Peyer's patch (tissue), 4 donors: ENCODE data around the gene B4GALT1.

Source experiments
- POLR2A ChIP-seq, 2 donors: fragments of 450-650 bp; IDR thresholded peaks; one replicate each; pipeline ENCODE4 v1.5.1; 2017; ENCODE audit warnings: antibody characterized with exemption in 2 of 2, mild to moderate bottlenecking in 2 of 2, moderate library complexity in 2 of 2
- TF ChIP-seq, protein P1 (sequence below), 6 experiments: fragments of 450-650 bp in 4 of 6; fragments of 200-600 bp in 2 of 6; sonication (generic) in 1 of 6; IDR thresholded peaks; one replicate each; pipeline ENCODE4 v1.5.1; 2017 to 2019; ENCODE audit warnings: antibody characterized with exemption in 6 of 6, mild to moderate bottlenecking in 3 of 6, moderate library complexity in 1 of 6

DNA sequence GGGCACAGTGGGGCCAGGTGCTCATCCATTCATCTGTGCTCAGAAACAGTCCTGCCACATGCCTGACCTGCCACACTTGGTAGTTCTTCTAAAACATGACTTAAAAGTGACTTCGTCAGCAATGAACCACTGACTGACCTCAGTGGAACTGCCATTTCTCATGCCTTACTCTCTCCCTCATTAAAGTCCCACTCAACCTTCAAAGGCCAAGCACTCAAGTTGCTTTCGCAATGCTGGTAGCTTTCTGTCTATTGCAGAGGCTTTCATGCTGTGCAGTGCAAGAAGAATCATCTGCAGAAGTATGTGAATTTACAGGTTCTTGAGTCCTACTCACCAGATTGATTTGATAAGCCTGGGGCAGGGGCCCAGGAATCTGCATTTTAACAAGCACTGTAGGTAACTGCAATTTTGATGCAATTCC lies 23.9 kb downstream of the B4GALT1 start:
- TF ChIP-seq, protein P1, sequence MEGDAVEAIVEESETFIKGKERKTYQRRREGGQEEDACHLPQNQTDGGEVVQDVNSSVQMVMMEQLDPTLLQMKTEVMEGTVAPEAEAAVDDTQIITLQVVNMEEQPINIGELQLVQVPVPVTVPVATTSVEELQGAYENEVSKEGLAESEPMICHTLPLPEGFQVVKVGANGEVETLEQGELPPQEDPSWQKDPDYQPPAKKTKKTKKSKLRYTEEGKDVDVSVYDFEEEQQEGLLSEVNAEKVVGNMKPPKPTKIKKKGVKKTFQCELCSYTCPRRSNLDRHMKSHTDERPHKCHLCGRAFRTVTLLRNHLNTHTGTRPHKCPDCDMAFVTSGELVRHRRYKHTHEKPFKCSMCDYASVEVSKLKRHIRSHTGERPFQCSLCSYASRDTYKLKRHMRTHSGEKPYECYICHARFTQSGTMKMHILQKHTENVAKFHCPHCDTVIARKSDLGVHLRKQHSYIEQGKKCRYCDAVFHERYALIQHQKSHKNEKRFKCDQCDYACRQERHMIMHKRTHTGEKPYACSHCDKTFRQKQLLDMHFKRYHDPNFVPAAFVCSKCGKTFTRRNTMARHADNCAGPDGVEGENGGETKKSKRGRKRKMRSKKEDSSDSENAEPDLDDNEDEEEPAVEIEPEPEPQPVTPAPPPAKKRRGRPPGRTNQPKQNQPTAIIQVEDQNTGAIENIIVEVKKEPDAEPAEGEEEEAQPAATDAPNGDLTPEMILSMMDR (IDR thresholded peaks at IDR 0.05): no peak
- TF ChIP-seq POLR2A (IDR thresholded peaks at IDR 0.05): no peak
